Stromal cell of bone marrow (primary cell): Measurements from ENCODE around the gene KLF4.
"Not testable (repeated sequence)": the region's sequence is repeated elsewhere in the genome, so short reads cannot be mapped to it uniquely, and the experiment has no call there.

Experiments
- DNase-seq: peaks from one replicate; pipeline ENCODE4 v3.0.0-alpha.2; 2012; ENCODE audit warnings: low read depth

The KLF4 gene

DNA sequence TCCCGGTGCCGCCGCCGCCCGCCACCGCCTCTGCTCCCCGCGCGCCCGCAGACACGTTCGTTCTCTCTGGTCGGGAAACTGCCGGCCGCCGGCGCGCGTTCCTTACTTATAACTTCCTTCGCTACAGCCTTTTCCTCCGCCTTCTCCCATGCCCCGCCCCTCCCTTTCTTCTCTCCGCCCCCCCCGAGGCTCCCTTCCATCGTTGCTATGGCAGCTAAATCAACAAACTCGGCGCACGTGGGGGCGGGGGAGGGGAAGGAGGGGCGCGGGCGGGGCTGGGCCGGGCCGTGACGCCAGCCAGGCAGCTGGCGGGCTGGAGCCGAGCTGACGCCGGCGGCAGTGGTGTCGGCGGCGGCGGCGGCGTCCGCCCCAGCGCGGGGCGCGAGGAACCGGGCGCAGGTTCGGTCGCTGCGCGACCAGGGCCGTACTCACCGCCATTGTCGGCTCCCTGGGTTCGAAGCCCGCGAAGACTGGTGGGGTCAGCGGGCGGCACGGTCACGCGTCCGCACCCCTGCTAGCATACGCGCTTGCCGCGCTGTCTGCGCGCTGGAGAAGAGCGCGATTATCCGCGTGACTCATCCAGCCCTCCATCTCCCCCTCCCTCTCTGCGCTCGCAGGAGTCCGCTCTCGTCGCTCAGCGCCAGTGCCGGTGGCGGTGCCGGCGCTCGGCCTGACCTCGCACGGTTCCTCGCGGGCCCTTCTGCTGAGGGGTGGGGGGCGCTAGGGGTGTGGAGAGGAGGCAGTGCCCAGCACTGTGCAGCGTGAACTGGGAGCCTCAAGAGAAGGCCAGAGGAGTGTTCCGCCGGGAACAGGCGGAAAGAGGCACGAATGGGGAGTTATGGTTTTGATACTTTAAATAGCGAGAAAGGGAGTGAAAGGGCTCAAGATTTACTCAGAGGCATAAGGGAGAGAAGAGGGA is at the start of gene KLF4:
KLF4 (minus strand) TSS at position 83 of the 919 bp plus-strand sequence. CDS start 597 bp downstream, outside the sequence.
- peak; percentile 88 for DNase-seq

DNA sequence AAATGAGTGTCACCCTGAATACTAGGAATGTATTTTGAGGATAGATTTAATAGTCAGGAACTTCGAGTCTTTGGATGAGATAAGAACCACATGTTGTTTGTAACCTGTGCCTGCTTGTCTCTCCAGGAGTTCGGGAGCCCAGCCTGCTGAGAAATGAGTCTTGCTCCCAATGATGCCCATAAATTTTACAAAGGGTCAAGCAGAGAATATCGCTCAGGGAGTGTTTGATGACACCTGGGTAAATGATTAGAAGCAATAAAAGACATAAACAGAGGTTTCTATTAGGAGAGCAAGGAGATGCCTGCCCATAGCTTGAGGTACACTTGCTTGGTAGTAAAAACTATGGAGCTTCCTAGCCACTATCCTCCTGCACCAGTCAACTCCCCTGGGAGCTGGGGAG is 46.9 kb upstream of the KLF4 start:
- DNase-seq, result no peak

DNA sequence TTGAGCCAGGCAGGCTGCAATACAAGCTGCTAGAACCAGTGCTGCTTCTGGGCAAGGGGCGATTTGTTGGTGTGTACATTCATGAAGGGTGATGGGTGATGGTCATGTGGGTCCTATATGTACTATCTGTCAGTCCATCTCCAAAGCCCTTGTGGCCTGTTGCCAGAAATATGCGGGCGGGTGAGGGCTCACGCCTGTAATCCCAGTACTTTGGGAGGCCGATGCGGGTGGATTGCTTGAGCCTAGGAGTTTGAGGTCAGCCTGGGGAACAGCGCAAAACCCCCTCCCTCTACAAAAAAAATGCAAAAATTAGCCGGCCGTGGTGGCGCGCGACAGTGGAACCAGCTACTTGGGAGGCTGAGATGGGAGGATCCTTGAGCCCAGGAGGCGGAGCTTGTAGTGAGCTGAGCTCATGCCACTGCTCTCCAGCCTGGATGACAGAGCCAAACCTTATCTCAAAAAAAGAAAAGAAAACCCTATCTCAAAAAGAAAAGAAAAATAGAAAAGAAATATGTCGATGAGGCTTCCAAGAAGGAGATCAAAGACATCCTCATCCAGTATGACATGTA is 45.0 kb upstream of the KLF4 start:
- DNase-seq, result no peak

DNA sequence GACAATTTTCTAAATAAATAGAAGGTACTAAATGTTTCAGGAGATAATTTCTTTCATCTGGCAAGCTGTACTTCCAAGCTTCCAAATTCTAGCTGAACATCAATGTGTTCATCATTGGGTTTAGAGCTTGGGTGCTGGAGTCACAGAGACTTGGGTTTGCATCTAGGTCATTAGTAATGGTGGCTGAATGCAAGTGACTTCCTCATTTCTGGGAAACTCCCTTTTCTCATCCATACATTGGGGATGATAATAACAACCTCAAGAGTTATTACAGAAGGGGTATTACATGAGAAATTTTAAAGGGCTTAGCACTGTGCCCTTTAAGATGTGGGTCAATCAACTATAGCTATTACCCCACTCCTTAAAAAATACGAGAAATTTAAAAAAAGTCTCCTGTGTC is 41.1 kb upstream of the KLF4 start:
- no peak for DNase-seq

DNA sequence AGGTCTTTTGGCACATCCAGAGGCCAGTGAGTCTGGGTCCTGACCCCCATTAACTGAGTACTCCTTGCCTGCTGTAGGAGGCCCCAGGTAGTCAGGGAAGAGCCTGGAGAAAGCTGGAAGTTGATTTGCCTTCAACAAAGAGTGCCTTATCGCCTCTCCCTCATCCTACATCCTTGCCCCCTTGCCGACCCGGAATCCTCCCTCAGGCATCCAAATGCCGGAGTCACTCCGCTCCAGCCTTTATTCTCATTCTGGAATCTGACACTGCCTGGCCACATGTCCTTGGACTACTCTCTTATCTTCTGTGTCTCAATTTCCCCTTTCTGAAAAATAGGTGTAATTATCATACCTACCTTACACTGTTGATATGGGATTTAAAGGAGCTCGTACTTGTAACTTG is 39.1 kb upstream of the KLF4 start:
- DNase-seq, result no peak

DNA sequence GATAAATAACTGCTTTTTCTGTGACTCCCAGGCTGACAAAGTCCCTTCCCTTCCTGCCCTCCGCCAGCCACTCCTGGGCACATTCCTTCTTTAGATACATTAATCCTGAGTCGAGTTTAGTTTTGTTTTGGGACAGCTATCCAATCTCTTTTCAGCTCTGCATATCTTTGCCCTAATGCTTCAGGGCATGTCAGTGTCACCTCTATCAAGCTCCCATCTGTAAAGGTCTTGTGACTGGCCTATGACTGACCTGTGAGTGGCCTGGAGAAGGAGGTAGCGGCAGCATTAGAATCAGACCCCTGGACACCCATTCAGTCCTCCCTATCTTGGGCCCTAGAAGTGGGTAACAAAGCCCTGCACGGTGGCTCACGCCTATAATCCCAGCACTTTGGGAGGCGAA is 34.0 kb upstream of the KLF4 start:
- DNase-seq, result no peak

DNA sequence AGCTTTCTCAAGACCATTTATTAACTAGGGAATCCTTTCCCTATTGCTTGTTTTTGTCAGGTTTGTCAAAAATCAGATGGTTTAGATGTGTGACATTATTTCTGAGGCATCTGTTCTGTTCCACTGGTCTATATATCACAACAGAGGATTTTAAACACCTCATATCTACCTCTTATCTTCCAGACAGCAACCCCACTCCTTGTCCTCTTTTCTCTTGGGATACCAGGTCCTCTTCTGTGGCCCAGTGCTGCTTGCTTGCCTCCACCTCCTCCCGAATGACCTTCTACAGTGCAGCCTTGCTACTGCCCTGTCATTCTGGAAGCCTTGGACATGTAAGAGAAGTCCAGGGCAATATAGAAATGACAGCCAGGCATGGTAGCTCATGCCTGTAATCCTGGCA is 30.6 kb upstream of the KLF4 start:
- DNase-seq, result no peak

DNA sequence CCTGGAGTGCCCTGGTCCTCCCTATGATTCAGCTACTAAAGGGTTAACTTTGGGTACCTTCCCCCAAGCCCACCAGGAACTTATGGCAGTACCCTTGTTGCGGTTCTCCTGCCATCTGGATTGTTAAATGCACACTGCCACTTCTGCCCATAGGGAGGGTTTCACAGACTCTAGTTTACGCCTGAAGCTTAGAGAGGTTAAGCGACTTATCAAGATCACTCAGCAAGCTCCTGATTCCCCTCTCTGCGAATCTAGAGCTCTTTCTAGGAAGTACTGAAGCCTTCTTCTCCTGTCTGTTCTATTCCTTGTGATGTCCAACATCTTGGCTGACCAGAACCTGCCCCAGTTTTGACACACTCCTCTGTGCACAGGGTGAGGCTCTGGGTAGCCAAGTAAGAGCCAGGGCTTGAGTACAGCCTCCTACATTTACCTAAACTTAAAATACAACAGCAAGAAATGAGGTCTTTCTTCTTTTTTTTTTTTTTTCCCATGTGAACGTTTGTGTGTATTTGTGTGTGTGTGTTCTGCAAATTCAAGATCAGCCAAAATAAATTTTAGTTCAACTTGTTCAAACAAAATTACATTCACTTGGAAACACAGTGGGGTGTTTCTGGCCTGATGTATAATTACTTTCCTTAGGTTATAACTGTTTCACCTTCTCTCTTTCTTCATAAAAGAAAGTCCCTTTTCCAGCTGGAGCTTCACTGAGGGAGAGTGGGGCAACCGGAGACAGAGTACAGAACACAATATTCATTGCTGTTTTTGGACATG is 28.7 kb upstream of the KLF4 start:
- no peak for DNase-seq

DNA sequence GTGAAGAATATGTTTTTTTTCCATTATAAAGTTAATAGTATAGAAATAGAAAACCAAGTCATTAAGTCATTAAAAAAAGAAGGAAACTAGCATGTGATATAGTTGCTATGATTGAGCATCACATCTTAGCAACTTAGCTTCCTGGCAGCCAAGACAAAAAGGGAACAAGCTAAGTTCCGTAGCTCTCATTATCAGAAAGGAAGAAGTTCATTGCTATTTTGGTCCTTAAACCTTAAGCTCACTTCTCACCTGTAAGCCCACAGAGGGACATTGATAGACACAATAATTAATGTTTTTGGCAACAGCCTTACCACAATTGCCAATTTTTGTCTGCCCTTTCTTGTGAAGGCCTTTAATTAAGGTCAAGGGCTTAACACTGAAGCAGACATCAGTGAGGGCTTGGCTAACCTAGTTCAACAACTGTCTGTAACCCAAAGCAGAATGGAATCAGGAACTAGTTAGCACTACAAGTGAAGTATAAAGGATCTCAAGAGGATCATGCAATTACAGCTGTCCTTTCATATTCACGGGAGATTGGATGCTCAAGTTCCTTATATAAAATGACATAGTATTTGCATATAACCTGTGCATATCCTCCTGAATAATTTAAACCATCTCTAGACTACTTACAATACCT is 24.0 kb upstream of the KLF4 start:
- DNase-seq, result no peak

DNA sequence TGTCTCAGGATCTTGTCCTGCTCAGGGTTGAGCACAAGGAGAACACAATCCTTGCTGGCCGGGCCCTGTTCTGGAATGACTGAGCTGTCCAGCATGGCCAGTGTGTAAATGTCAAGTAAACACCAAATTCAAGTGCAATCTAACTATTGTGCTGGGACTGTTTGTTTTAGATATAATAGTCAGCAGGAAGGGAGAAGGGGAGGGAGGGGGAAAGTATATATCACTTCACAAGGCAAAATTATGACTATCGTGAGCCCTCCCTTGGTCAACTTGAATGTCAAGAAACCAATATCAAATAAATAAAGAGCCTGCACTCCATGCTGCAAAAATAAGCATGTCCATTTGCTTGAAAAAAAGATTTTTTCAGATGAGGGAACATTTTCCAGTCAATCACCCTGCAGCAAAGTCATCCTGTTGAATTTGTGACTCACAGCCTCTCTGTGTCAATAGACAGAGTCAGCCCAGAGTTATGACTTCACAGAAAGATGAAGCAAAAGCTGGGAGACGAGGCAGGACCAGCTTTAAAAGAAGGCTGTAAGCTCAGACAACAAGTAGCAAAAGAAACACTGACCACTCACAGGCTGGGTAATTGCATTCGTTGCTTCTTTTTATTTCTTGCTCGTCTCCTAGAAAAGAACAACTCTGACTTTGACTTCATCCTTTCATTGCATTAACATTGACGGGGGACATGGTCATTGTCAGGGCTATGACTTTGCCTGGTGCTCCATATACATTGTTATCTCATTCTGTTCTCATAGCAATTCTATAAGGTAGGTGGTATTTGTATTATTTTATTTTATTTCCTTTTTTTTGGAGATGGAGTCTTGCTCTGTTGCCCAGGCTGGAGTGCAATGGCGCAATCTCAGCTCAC is 15.3 kb upstream of the KLF4 start:
- DNase-seq, result peak; percentile 97

DNA sequence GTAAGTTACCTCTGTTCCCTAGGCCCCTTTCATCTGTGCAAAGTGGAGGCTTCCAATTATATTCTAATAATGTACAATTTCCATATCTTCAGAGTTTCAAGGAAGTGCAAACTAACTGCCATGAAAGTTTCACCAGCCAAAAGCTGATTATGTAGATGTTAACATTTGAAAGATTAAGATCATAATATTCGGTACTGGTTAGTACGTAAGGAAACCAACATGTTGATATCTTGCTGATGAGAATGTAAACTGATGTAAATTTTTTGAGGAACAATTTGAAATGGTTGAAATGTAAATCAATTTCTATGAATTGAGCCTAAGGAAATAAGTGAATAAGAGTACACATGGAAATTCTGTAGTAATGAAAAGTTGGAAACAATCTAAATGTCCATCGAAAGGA is 12.9 kb upstream of the KLF4 start:
- no peak for DNase-seq

DNA sequence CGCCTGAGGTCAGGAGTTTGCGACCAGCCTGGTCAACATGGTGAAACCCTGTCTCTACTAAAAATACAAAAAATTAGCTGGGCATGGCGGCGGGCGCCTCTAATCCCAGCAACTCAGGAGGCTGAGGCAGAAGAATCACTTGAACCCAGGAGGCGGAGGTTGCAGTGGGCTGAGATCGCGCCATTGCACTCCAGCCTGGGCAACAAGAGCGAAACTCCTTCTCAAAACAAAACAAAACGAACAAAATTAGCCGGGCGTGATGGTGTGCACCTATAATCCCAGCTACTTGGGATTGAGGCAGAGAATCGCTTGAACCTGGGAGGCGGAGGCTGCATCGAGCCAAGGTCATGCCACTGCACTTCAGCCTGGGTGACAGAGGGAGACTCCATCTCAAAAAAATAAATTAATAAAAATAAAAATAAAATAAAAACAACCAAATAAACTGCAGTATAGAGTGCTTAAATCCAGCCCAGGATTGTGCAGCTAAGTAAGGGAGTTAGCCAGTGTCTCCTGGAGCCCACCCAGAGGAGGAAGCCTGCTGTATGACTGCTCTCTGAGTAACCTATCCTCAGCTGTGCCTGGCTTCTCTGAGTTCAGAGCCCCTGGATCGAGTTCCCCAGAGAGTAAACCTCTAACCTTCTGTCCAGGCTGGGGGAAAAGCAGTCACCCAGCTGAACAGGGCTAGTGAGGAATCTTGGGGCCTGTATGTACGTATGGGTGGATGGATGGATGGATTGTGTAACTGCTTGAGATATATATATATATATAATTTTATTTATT is 11.0 kb upstream of the KLF4 start:
- DNase-seq, result peak; percentile 74

DNA sequence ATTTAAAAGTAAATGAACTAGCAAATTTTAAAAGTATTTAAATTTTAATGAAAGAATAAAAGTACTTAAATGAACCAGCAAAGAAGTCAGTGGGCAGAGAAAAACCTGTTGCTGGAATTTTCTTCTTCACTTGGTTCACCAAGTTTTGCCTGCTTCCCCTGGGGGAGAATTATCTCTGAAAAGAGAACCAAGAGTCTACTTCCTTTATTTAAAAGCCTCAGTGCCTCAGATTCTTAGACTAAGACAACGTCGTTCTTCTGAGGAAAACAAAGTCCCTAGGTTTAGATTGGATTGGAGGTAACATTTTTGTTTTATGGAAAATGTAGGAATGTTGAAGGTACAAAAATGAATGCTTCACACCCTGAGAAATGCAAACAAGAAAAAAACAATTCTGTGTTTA is 7.4 kb upstream of the KLF4 start:
- no peak for DNase-seq

DNA sequence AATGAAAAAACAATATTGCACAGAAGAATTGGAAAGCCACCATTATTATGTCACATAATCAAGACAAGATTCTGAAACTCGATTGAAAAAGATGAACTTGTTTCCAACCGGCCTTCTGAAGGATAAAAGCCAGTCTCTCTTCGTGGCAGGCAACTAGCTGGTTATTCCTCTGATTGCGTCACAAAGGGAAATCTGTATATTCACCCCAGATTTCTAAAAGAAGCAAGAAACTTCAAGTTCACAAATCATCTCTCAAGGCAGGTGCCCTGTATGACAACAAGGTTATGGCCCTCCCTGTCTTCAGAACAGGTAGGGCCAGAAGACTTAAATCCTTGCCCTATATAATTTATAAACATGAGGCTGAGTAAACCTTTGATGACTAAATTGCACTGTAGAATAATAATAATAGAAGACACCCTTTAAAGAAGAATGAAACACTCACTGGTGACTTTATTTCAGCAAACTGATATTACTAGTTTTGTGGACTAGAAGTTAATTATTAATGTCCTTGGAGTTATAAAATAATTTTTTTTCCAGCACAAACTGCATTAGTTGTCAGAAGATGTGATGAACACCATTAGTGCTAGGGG is 2.9 kb upstream of the KLF4 start:
- DNase-seq, result no peak

DNA sequence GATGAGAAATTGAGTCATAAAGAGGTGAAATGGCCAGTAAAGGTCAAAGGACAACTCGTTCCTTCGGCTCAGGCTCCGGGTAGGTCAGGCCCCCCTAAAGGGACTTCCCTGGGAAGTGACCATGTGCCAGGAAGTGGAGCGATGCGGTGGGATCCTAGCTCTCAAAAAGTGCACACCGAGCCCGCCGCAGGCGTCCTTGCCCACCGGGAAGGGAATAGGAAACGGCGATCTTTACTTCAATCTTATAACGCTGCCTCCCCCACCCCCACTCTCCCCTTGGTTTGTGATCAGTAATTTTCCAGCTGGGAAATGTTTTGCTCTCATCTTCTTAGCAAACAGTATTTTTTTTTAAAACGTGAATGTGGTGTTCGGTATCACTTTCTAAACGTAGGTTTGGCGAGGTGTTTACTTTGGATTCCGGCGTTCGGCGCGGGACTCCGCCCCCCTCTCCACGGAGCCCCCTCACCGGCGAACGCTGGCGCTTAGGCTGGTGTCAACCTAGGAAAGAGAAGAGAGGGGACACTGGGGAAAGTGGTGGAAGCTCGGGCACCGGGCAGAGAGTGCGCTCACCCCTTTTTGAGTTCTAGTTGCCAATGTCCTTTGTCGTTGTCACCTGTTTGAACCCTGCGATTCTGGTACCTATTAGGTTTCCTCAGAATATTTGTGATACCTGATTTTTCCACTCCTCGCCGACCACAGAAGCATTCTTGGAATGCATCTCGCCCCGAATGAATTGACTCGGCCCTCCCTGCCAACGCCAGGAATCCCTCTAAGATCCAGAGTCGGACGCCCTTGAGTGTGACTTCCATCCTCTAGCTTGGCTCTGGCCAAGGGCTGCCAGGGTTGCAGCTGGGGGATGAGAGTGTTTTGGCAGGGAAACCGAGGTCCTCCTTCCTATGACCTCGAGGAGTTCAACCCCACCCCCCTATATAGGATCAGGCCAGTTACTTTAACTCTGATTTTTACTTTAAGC is 1.8 kb upstream of the KLF4 start:
- no peak for DNase-seq

DNA sequence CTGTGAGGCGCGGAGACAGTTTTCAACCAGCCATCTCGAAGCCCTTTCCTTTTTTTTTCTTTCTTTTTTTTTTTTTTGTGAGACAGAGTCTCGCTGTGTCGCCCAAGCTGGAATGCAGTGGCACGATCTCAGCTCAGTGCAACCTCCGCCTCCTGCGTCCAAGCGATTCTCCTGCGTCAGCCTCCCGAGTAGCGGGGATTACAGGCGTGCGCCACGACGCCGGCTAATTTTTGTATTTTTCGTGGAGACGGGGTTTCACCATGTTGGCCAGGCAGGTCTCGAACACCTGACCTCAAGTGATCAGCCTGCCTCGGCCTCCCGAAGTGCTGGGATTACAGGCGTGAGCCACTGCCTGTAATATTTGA is 1.0 kb upstream of the KLF4 start:
- not testable (repeated sequence) for DNase-seq

DNA sequence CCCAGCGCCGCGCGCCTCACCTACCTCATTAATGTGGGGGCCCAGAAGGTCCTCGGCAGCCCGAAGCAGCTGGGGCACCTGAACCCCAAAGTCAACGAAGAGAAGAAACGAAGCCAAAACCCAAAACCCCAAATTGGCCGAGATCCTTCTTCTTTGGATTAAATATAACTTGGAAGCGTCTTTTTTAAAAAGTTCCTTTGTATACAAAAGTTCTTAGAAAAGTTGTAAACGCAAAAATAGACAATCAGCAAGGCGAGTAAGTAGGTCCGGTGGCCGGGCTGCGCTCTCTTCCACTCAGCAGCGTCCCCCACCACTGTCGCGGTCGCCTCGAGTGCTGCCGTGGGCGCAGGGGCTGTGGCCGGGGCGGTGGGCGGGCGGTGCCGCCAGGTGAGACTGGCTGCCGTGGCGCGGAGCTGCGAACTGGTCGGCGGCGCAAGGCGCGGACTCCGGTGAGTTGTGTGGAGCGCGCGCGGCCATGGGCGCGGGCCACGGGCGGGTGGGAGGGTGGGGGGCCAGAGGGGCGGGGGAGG is 360 bp downstream of the KLF4 start:
- no peak for DNase-seq

DNA sequence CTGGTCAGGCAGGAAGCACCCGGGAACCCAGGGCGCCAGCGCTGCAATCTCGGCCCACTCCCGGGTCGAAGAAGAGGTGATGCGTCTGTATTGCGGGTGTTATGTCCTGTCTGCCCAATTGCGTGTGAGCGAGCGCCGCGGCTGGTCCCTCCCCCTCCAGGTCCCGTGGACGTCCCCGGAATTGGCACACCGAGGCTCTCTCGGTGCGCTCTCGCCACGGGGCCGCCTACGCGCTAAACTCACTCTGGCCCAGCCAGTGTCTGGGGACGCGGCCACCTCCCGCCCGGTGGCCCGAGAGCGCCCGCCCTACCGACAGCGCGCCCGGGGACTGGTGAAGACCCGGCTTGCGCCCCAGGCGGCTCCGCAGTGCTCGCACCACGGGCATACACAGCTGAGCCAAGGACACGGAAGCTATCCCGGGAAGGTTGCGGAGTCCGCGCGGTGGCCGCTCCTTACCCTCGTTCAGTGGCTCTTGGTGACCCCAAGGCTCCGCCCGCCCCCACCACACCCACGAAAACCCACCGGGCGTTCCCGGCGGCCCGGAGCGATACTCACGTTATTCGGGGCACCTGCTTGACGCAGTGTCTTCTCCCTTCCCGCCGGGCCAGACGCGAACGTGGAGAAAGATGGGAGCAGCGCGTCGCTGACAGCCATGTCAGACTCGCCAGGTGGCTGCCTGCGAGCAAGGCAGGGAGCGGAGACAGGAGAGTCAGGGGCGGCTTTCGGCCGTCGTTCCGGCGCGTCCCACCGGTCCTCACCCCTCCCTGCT is 1.0 kb downstream of the KLF4 start:
- no peak for DNase-seq
